Right lobe of liver (tissue), 4 donors: ENCODE results near the gene RTL5.

ENCODE experiments used
- CTCF ChIP-seq, 4 donors: fragments of 200-600 bp in 3 of 4; fragments of 450-650 bp in 1 of 4; IDR thresholded peaks; one replicate each; pipeline versions ENCODE4 v1.5.1 to v1.8.0; 2016 to 2022; ENCODE audit warnings: antibody characterized with exemption in 4 of 4, mild to moderate bottlenecking in 2 of 4
- POLR2A ChIP-seq: fragments of 450-650 bp; IDR thresholded peaks from one replicate; pipeline ENCODE4 v1.6.1; 2017; ENCODE audit warnings: antibody characterized with exemption, mild to moderate bottlenecking
- donor health status: DM: no; HTN: no; CAD: no.
- donor health status: DM: no; HTN: no; CAD: no.
- donor health status: DM: no; HTN: yes; CAD: no.

DNA sequence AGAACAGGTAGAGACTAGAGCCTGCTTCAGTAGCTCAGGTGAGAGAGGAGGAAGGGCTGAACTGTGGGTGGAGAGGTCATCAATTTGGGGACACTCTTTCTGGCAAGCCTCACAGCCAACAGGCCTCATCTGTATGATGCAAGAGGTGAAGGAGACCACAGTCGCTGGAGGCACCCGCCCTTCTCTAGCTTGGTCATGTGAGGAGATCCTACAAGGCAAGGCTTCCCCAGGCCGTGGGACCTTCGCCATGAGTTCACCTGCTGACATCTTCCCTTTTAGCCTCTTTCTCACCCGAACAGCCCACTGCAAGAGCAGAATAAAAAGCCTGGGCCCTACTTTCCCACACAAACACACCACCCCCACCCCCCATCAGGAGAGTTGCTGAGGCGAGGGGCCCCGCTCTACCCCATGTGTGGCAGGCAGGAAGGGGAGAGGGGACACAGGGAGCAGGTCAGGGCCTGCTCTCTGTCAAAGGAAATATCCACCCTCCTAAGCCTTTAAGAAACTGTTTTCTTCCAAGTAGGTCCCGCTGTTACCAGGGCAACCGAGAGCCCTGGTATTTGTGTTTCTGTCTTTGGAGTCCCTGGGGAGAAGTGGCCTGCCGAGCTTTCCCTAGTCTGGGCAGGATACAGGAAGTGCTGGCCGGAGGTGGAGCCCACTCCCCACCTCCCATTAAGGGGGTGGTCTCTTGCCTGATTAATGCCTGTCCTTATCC, 8.1 kb downstream of the RTL5 start:
- TF ChIP-seq CTCF (IDR thresholded peaks at IDR 0.05) (no peak), POLR2A (no peak)
